ENCODE results near the gene ACER3.

- TF ChIP-seq CBFB (CRISPR knock-in tag; IDR thresholded peaks at IDR 0.05; ENCODE audit: low read depth) (no peak), JUN (CRISPR knock-in tag; IDR thresholded peaks at IDR 0.05) (no peak), SP1 (CRISPR knock-in tag; conservative IDR thresholded peaks at IDR 0.05) (no peak), MXD4 (CRISPR knock-in tag; IDR thresholded peaks at IDR 0.05; ENCODE audit: borderline replicate concordance) (no peak), CREB1 (CRISPR knock-in tag; IDR thresholded peaks at IDR 0.05) (no peak), CTCF (IDR thresholded peaks at IDR 0.05) (no peak), ATF1 (CRISPR knock-in tag; IDR thresholded peaks at IDR 0.05) (no peak)
Measured at GRCh38 chr11:76990628-76991027, 129.9 kb downstream of the ACER3 start.

Measured in WTC11 (cell line).